ENCODE results near the gene PSTK. TPM values are rescaled to one million over a fixed set of nuclear protein-coding genes. Genes with fewer than 3 reads are reported as not detected.

PSTK gene
- total RNA-seq, 1 donor from 2014 or later, result 4.6 TPM

Other genes with a start within 250 kb of the PSTK start
- gene CUZD1, start 134.5 kb upstream of the PSTK start, total RNA-seq, result 0.29 and 1.0 TPM in 2 replicates
- 2.0 and 9.3 TPM in 2 replicates for gene FAM24B, start 100.8 kb upstream of the PSTK start, total RNA-seq
- gene FAM24A, start 69.8 kb upstream of the PSTK start, total RNA-seq, result not detected in 2 replicates
- 3.9 and 5.9 TPM in 2 replicates for gene C10orf88, start 26.2 kb upstream of the PSTK start, total RNA-seq
- gene IKZF5, start 28.4 kb downstream of the PSTK start, total RNA-seq, result 1.0 and 5.1 TPM in 2 replicates
- gene ACADSB, start 28.6 kb downstream of the PSTK start, total RNA-seq, result 4.4 and 5.0 TPM in 2 replicates
- not detected in 2 replicates for gene HMX3, start 155.6 kb downstream of the PSTK start, total RNA-seq
- not detected in 2 replicates for gene HMX2, start 167.7 kb downstream of the PSTK start, total RNA-seq
- 128 and 226 TPM in 2 replicates for gene BUB3, start 174.0 kb downstream of the PSTK start, total RNA-seq

All from epithelial cell of proximal tubule (primary cell).